Karpas-422 (cell line): ENCODE results near the gene GRIA4. TPM values are rescaled to one million over a fixed set of nuclear protein-coding genes. Genes with fewer than 3 reads are reported as not detected.
"Not testable (repeated sequence)": the region's sequence is repeated elsewhere in the genome, so short reads cannot be mapped to it uniquely, and the experiment has no call there.

Source experiments
- DNase-seq: peaks from one replicate; pipeline ENCODE4 v3.0.0-alpha.2; 2015
- H2AFZ ChIP-seq: fragments of 200-600 bp; sonication (generic); 2 replicates; pipeline ENCODE4 v1.6.1; 2014; ENCODE audit warnings: antibody characterized with exemption, low read length, mixed read lengths
- H3K27ac ChIP-seq: fragments of 200-600 bp; sonication (generic); 2 replicates; pipeline ENCODE4 v1.5.1; 2014; ENCODE audit warnings: mild to moderate bottlenecking, low read length, moderate library complexity
- H3K27me3 ChIP-seq: fragments of 200-600 bp; sonication (generic); 2 replicates; pipeline ENCODE4 v1.6.1; 2014; ENCODE audit warnings: low read length, mixed read lengths
- H3K36me3 ChIP-seq: fragments of 200-600 bp; sonication (generic); 2 replicates; pipeline ENCODE4 v1.6.1; 2014; ENCODE audit warnings: low read length, mixed read lengths; ENCODE audit not compliant: insufficient read depth
- H3K4me1 ChIP-seq: fragments of 200-600 bp; sonication (generic); 2 replicates; pipeline ENCODE4 v1.6.1; 2014; ENCODE audit warnings: mild to moderate bottlenecking, low read length, mixed read lengths
- H3K4me2 ChIP-seq: fragments of 200-600 bp; sonication (generic); 2 replicates; pipeline ENCODE4 v1.6.1; 2014; ENCODE audit warnings: low read length, low read depth, mild to moderate bottlenecking; ENCODE audit not compliant: poor library complexity, severe bottlenecking
- H3K4me3 ChIP-seq: fragments of 200-600 bp; sonication (generic); 2 replicates; pipeline ENCODE4 v1.5.1; 2014; ENCODE audit warnings: mild to moderate bottlenecking, antibody characterized with exemption, low read length, mixed read lengths
- H3K79me2 ChIP-seq: fragments of 200-600 bp; sonication (generic); 2 replicates; pipeline ENCODE4 v1.6.1; 2014; ENCODE audit warnings: mild to moderate bottlenecking, low read length, mixed read lengths
- H3K9ac ChIP-seq: fragments of 200-600 bp; sonication (generic); 2 replicates; pipeline ENCODE4 v1.6.0; 2014; ENCODE audit warnings: low read length
- H3K9me2 ChIP-seq: fragments of 200-600 bp; sonication (generic), shearing (Covaris generic); replicated peaks from 2 replicates; pipeline ENCODE4 v1.6.0; 2014; ENCODE audit warnings: mild to moderate bottlenecking, low read length, moderate library complexity; ENCODE audit not compliant: insufficient read depth
- H3K9me3 ChIP-seq: fragments of 300-700, 200-600 bp; sonication (generic); 2 replicates; pipeline ENCODE4 v1.6.1; 2014; ENCODE audit warnings: low read length, mixed read lengths
- H4K20me1 ChIP-seq: fragments of 200-600 bp; sonication (generic); 2 replicates; pipeline ENCODE4 v1.6.1; 2014; ENCODE audit warnings: mild to moderate bottlenecking, antibody characterized with exemption, low read length, low read depth; ENCODE audit not compliant: insufficient read depth
- total RNA-seq: library from RNA; depleted of rRNA; stranded (reverse); fragments of >200 nt; shearing (Covaris generic); gene quantifications from 2 replicates; pipeline ENCODE4 v1.2.3, GENCODE V29; 2014; ENCODE audit warnings: low replicate concordance

The GRIA4 gene
- total RNA-seq, 1 experiment from 2014 or later: 0.19 TPM

GRCh38 chr11:105785850-105786249, 176.0 kb downstream of the GRIA4 start:
- H3K79me2 ChIP-seq, H3K9me2 ChIP-seq, DNase-seq, H3K4me3 ChIP-seq, H4K20me1 ChIP-seq, H3K9me3 ChIP-seq, H3K4me2 ChIP-seq, H3K27ac ChIP-seq, H3K36me3 ChIP-seq, H3K4me1 ChIP-seq, H2AFZ ChIP-seq, H3K9ac ChIP-seq, H3K27me3 ChIP-seq: not testable (repeated sequence)

DNA sequence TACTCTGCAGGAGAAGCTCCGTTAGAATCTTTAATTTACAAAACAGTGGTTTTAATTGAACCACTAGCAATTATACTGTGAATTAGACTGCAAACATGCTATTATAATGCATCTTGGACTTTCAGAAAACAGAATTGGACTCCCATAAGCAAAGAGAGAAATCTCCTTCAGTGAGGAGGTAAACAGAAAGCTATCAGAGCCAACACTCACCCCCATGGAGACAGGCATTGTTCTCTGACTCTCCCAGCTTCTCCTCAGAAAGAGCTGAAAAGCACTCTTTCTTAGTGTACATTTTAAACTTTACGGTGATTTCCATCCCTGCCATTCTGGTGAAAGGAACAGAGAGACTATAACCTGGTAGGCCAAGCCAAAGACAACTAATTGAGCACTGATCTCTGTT, 176.9 kb downstream of the GRIA4 start:
- DNase-seq: no peak
- Histone ChIP-seq H3K27me3 (peaks cover 6% of the 10 kb centered on the region; the same call in 1 of the 2 replicates), H3K4me3 (no peak overlapping the region), H4K20me1 (no peaks in the 10 kb centered on the region), H3K4me2 (no peak overlapping the region), H3K4me1 (no peaks in the 10 kb centered on the region), H2AFZ (no peak overlapping the region), H3K9ac (no peak overlapping the region), H3K9me2 (no peaks in the 10 kb centered on the region), H3K9me3 (no peaks in the 10 kb centered on the region), H3K27ac (no peak overlapping the region), H3K36me3 (no peaks in the 10 kb centered on the region), H3K79me2 (no peaks in the 10 kb centered on the region)

GRCh38 chr11:105789579-105790420, 179.9 kb downstream of the GRIA4 start:
- Histone ChIP-seq H2AFZ (no peak overlapping the region), H3K9me2 (no peaks in the 10 kb centered on the region), H3K36me3 (no peaks in the 10 kb centered on the region), H3K4me3 (no peak overlapping the region), H3K4me1 (no peaks in the 10 kb centered on the region), H3K4me2 (no peak overlapping the region), H3K27me3 (no peaks in the 10 kb centered on the region), H3K27ac (no peak overlapping the region), H3K79me2 (no peaks in the 10 kb centered on the region), H3K9me3 (no peaks in the 10 kb centered on the region), H3K9ac (no peak overlapping the region), H4K20me1 (no peaks in the 10 kb centered on the region)
- no peak for DNase-seq

DNA sequence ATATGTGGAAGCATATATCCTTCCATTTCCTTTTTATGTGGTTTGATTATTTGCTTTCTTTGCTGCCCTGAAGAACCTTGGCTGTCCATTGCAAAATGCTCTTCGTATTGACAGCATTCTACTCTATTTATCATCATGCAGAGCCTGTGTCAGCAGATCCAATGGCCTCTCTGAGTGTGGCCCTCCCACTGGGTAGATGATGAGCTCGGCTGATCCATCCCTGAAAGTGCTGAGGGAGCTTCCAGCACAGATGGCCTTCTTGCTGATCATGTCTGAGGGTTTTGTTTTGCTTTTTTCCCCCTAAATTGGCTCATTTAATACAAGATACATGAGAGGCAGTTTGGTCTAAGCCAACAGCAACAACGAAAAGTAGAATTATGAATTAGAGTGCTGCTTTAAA, 181.0 kb downstream of the GRIA4 start:
- H3K79me2 ChIP-seq: no peaks in the 10 kb centered on the region
- H3K9me2 ChIP-seq: no peaks in the 10 kb centered on the region
- H3K4me1 ChIP-seq: no peaks in the 10 kb centered on the region
- H2AFZ ChIP-seq: no peak overlapping the region
- no peak overlapping the region for H3K27ac ChIP-seq
- H3K36me3 ChIP-seq: no peaks in the 10 kb centered on the region
- H3K27me3 ChIP-seq: no peaks in the 10 kb centered on the region
- H3K9me3 ChIP-seq: no peaks in the 10 kb centered on the region
- no peak overlapping the region for H3K4me2 ChIP-seq
- H3K9ac ChIP-seq: no peak overlapping the region
- no peak overlapping the region for H3K4me3 ChIP-seq
- no peak for DNase-seq
- H4K20me1 ChIP-seq: no peaks in the 10 kb centered on the region

- Histone ChIP-seq H3K9me3 (no peaks in the 10 kb centered on the region), H3K36me3 (no peaks in the 10 kb centered on the region), H2AFZ (no peak overlapping the region), H3K27ac (no peak overlapping the region), H4K20me1 (no peaks in the 10 kb centered on the region), H3K27me3 (no peaks in the 10 kb centered on the region), H3K4me1 (no peaks in the 10 kb centered on the region), H3K9ac (no peak overlapping the region), H3K79me2 (no peaks in the 10 kb centered on the region), H3K4me3 (no peak overlapping the region), H3K9me2 (no peaks in the 10 kb centered on the region), H3K4me2 (no peak overlapping the region)
- DNase-seq: no peak
Measured at GRCh38 chr11:105793092-105793491, 183.2 kb downstream of the GRIA4 start.

DNA sequence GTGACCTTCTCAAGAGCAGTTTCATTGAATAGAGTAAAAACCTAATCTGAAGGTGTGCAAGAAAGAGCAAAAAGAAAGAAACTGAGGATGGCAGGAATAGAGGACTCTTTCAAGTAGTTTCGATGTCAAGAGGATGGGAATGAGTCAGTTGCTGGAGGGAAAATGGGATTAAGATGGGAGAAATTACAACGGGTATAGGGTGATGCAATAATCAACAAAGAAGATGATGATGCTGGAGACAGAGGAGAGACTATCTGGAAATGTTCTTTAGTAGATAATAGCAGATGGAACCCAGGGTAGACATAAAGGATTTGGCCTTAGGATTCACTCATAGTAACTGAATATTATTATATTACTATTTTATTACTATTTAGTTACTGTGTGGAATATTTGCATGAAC, 189.4 kb downstream of the GRIA4 start:
- Histone ChIP-seq H3K27me3 (no peaks in the 10 kb centered on the region), H3K4me1 (no peaks in the 10 kb centered on the region), H3K4me3 (no peak overlapping the region), H3K27ac (no peak overlapping the region), H3K9me2 (no peaks in the 10 kb centered on the region), H3K79me2 (no peaks in the 10 kb centered on the region), H3K36me3 (no peaks in the 10 kb centered on the region), H4K20me1 (no peaks in the 10 kb centered on the region), H2AFZ (no peak overlapping the region), H3K9ac (no peak overlapping the region), H3K9me3 (no peaks in the 10 kb centered on the region), H3K4me2 (no peak overlapping the region)
- DNase-seq: no peak

- no peak for DNase-seq
- no peaks in the 10 kb centered on the region for H3K4me1 ChIP-seq
- H3K9me3 ChIP-seq: no peaks in the 10 kb centered on the region
Measured at GRCh38 chr11:105799728-105800462, 190.0 kb downstream of the GRIA4 start.

DNA sequence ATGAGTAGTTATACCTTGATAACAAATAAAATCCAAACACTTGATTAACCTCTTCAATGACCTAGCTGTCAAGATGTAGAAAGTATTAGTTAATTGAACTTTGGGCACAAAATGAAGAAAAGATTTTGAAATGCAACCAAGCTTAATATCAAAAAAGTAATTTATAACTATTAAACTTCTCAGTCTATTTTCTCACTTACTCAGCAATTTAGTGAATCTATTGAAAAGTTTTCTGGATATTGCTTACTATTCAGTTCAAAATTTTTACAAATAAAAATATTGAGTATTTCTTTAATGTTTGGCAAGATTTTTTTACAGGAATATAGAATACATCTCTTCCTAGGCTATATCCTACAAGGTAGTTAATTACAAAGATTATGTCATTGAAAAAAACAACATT, 192.5 kb downstream of the GRIA4 start:
- Histone ChIP-seq H3K9me2 (no peaks in the 10 kb centered on the region), H3K36me3 (no peaks in the 10 kb centered on the region), H3K4me3 (no peak overlapping the region), H3K79me2 (no peaks in the 10 kb centered on the region), H2AFZ (no peak overlapping the region), H3K4me1 (no peaks in the 10 kb centered on the region), H3K27me3 (0 out of 2 replicates have a peak, but pooled peaks cover 3% of the 10 kb centered on the region), H4K20me1 (no peaks in the 10 kb centered on the region), H3K9me3 (no peaks in the 10 kb centered on the region), H3K4me2 (no peak overlapping the region), H3K9ac (no peak overlapping the region), H3K27ac (no peak overlapping the region)
- DNase-seq: no peak

More at GRCh38 chr11:105799728-105800462, 190.0 kb downstream of the GRIA4 start:
- no peak overlapping the region for H3K4me2 ChIP-seq
- H2AFZ ChIP-seq: no peak overlapping the region
- no peaks in the 10 kb centered on the region for H4K20me1 ChIP-seq
- no peaks in the 10 kb centered on the region for H3K79me2 ChIP-seq
- H3K36me3 ChIP-seq: no peaks in the 10 kb centered on the region
- H3K9ac ChIP-seq: no peak overlapping the region
- H3K27me3 ChIP-seq: no peaks in the 10 kb centered on the region
- no peaks in the 10 kb centered on the region for H3K9me2 ChIP-seq
- H3K27ac ChIP-seq: no peak overlapping the region
- no peak overlapping the region for H3K4me3 ChIP-seq
